Pulmonary artery endothelial cell (primary cell): ENCODE data around the gene VWA3A. TPM values are rescaled to one million over a fixed set of nuclear protein-coding genes. Genes with fewer than 3 reads are reported as not detected.
"Not testable (repeated sequence)": the region's sequence is repeated elsewhere in the genome, so short reads cannot be mapped to it uniquely, and the experiment has no call there.

Experiments
- DNase-seq: peaks from one replicate; pipeline ENCODE4 v3.0.0-alpha.2; 2011; ENCODE audit warnings: low read depth, low spot score
- total RNA-seq: library from RNA; depleted of rRNA; stranded (reverse); fragments of >200 nt; gene quantifications from 2 replicates; pipeline ENCODE4 v1.2.3, GENCODE V29; 2014

VWA3A gene
- total RNA-seq, 1 donor from 2014 or later, result not detected

GRCh38 chr16:22081050-22081449, 11.3 kb upstream of the VWA3A start:
- no peak for DNase-seq

- no peak for DNase-seq
These were observed 5.9 kb upstream of the VWA3A start for GRCh38 chr16:22086440-22086839.

GRCh38 chr16:22088642-22089041, 3.7 kb upstream of the VWA3A start:
- DNase-seq, result no peak

- no peak for DNase-seq
These were observed 2.4 kb upstream of the VWA3A start for GRCh38 chr16:22089910-22090309.

GRCh38 chr16:22091721-22092120, 620 bp upstream of the VWA3A start:
- no peak for DNase-seq

GRCh38 chr16:22093331-22093730, 990 bp downstream of the VWA3A start:
- no peak for DNase-seq

GRCh38 chr16:22093996-22094395, 1.7 kb downstream of the VWA3A start:
- DNase-seq, result no peak

GRCh38 chr16:22098405-22099255, 6.3 kb downstream of the VWA3A start:
- no peak for DNase-seq

- no peak for DNase-seq
These were observed 7.1 kb downstream of the VWA3A start for GRCh38 chr16:22099256-22099975.

- DNase-seq, result no peak
These were observed 11.1 kb downstream of the VWA3A start for GRCh38 chr16:22103441-22103840.

- no peak for DNase-seq
These were observed 17.0 kb downstream of the VWA3A start for GRCh38 chr16:22109258-22109898.

GRCh38 chr16:22111629-22112028, 19.3 kb downstream of the VWA3A start:
- not testable (repeated sequence) for DNase-seq

GRCh38 chr16:22116095-22116700, 23.9 kb downstream of the VWA3A start:
- DNase-seq, result no peak

GRCh38 chr16:22117609-22118008, 25.3 kb downstream of the VWA3A start:
- no peak for DNase-seq

- no peak for DNase-seq
These were observed 28.1 kb downstream of the VWA3A start for GRCh38 chr16:22120440-22120839.

- DNase-seq, result no peak
These were observed 29.9 kb downstream of the VWA3A start for GRCh38 chr16:22122239-22122638.

GRCh38 chr16:22123146-22123545, 30.8 kb downstream of the VWA3A start:
- no peak for DNase-seq

GRCh38 chr16:22123759-22124490, 31.6 kb downstream of the VWA3A start:
- DNase-seq, result no peak

GRCh38 chr16:22124583-22125284, 32.4 kb downstream of the VWA3A start:
- no peak for DNase-seq

- DNase-seq, result no peak
These were observed 33.8 kb downstream of the VWA3A start for GRCh38 chr16:22126037-22126558.
